Measurements from ENCODE around the gene ATG5.

DNA sequence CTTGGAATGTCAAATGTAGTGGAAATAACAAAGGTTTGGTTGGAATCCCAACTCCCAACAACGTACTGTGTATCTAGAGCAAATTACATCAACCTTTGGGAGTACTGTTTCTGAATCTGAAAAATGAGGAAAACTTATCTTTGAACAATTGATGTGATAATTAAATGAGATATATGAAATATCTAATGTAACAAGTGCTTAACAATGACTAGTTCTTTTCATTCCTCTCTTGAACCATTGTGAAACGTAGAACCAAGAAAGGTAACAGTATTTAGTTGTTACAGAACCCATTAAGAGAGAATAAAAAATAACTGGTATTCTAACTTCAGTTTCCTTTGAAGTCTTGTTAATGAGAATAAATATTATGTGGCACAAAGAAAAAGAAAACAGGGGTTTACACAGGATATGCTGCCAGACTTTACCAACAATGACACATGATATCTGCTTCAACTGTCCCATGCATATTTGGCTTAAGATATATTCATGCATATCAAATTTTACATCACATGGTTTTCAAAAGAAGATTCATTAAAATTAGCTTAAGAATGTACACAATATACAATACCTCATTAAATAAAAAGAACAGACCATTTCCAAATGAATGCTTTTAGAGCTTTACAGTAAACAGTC is 111.8 kb downstream of the ATG5 start:
- TF ChIP-seq POLR2A (IDR thresholded peaks at IDR 0.05), result no peak
- TF ChIP-seq, protein P1, sequence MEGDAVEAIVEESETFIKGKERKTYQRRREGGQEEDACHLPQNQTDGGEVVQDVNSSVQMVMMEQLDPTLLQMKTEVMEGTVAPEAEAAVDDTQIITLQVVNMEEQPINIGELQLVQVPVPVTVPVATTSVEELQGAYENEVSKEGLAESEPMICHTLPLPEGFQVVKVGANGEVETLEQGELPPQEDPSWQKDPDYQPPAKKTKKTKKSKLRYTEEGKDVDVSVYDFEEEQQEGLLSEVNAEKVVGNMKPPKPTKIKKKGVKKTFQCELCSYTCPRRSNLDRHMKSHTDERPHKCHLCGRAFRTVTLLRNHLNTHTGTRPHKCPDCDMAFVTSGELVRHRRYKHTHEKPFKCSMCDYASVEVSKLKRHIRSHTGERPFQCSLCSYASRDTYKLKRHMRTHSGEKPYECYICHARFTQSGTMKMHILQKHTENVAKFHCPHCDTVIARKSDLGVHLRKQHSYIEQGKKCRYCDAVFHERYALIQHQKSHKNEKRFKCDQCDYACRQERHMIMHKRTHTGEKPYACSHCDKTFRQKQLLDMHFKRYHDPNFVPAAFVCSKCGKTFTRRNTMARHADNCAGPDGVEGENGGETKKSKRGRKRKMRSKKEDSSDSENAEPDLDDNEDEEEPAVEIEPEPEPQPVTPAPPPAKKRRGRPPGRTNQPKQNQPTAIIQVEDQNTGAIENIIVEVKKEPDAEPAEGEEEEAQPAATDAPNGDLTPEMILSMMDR (IDR thresholded peaks at IDR 0.05), result no peak

Measured in esophagus squamous epithelium (tissue), 4 donors.